ENCODE measurements around the gene OR6J1. TPM values are rescaled to one million over a fixed set of nuclear protein-coding genes. Genes with fewer than 3 reads are reported as not detected.
A peak's percentile ranks its signal among the peaks of the same experiment; 100 is the strongest.
"Not testable (repeated sequence)": the region's sequence is repeated elsewhere in the genome, so short reads cannot be mapped to it uniquely, and the experiment has no call there.

OR6J1 gene
- total RNA-seq, 1 donor from 2014 or later, result not detected

DNA sequence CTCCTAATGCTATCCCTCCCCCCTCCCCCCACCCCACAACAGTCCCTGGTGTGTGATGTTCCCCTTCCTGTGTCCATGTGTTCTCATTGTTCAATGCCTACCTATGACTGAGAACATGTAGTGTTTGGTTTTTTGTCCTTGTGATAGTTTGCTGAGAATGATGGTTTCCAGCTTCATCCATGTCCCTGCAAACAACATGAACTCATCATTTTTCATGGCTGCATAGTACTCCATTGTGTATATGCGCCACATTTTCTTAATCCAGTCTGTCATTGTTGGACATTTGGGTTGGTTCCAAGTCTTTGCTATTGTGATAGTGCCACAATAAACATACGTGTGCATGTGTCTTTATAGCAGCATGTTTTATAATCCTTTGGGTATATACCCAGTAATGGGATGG, 28.4 kb downstream of the OR6J1 start:
- intact Hi-C loops (cut with DNase I); ATAC-seq; DNase-seq (ENCODE audit: missing footprints): not testable (repeated sequence)

DNA sequence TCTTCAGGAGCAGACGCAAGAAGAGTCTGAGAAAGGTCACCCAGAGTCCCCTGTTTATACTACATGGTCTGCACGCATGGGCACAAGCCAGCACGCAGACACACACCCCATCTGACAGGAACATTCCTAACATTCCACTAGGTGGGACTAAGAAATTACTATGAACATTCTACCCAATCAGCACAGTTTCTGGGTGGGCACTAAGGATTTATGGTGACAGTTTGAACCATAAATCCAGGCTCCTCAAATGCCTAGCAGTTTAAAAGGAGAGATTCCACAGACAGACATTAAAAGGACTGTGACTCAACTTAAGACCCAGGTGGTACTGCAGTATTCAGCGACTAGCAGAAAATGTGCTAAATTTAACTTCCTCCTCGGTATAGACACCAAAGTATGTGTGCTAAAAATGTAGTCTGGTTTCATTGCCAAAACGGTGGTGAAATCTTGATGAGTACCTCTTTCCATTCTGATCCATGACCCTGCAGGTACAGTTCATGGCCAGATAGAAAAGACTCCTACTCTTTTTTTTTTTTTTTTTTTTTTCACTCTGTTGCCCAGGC, 29.8 kb downstream of the OR6J1 start:
- no peak for ATAC-seq
- intact Hi-C loops (cut with DNase I), result no loop called here
- no peak for DNase-seq (ENCODE audit: missing footprints)

DNA sequence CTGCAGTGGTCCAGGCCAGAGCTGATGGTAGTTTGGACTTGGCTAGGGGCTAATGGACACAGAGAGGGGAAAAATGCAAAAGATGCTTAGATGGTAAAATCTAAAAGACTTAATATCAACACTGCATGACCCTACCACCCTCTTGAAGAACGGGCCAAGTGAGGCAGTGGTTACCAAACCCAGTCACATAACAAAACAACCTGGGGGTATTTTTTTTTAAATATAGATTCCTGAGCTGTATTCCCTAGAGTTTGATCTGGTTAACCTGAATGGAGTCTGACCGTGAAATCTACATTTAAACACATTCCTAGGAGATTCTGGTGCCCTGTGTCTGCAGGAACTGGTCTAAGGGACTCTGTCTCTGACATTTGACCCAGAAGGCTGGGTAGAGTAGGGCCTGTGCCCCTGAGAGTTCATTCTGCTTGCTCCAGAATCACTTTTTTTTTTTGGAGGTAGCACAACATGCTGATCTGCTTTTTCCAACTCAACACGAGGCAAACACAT, 30.4 kb downstream of the OR6J1 start:
- DNase-seq (ENCODE audit: missing footprints) (no peak), ATAC-seq (no peak)
- intact Hi-C loops (cut with DNase I), result no loop called here

DNA sequence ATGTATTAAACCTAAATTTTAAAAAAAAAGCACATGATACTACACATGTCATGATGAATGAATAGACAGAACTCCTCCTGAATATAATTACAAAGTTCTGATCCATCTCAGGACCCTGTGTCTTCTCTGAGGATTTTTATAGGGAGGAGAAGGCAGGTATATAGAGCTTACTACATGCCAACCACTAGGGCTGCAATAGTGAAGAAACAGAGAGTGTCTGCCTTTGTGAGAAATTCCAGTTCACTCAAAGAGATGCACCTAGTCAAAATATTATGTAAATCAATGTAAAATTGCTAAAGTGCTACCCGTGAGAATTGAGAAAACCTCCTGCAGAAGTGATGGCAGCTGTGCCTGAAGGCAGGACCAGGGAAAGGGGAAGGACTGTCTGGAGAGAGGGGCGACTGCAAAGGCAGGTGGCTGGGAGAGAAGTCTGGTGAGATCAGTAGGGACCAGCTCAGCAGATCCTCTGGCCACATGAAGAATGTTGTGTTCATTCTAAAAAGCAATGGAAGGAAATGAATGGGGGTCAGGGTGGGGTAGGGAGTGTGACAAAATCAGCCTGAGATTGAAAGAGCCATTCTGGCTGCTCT, 31.0 kb downstream of the OR6J1 start:
- DNase-seq (ENCODE audit: missing footprints) (no peak), ATAC-seq (no peak)
- intact Hi-C loops (cut with DNase I), result no loop called here

DNA sequence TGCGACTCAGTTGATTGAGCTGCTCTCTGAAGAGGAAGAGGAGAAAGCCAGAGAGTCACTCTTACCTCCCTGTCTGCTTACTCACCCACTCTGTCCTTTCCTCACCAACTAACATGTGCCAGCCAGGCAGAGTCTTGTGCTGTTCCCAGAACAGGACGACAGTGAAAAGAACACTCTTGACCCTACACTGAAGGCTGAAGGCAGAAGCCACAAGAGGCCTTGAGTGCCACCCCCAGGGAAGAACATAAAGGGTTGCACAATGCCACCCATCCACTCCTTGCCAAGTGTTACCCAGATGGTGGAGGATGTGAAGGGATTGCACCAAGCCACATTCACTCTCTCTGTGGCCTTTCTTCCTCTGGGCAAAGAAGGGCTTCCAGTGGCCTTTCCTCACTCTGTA, 33.2 kb downstream of the OR6J1 start:
- DNase-seq (ENCODE audit: missing footprints) (no peak), ATAC-seq (no peak)
- intact Hi-C loops (cut with DNase I), result no loop called here

DNA sequence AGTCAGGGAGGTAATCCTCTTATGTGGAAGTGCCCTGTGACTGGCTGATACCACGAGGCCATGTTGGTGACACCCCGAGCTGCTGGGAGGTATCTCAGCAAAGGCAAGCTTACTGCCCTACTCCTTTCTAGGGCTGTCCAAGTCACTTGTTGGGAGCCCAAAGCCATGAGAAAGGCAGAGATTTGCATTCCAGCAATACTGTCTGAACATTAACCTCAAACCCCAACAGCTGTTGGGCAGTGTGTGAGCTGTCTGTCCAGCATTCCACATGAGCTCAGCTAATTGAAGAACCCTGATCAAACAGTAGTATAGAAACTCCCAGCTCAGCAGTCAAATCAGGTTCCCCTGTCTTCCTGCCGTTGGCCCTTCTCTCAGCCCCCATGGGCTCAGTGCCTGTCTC, 36.9 kb downstream of the OR6J1 start:
- intact Hi-C loops (cut with DNase I), result no loop called here
- ATAC-seq (no peak), DNase-seq (ENCODE audit: missing footprints) (no peak)

DNA sequence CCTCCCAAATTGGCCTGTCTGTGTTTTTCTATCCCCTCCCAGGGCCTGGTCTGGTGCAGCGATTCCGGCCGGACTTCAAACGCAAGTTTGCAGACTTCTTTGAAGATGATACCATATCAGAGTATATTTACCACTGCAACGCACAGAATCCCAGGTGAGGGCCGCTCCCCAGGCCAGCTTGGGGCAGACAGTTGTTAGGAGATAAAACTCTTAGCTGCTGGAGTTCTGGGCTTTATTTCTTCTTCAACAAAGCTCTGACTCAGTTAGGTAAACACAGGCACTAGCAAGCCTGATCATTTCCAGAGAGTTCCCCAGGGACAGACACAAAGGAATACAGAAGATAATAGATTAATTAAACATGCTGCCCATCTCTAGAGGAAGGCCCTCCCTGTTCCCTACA, 37.8 kb downstream of the OR6J1 start:
- intact Hi-C loops (cut with DNase I), result no loop called here
- no peak for DNase-seq (ENCODE audit: missing footprints)
- ATAC-seq, result no peak

DNA sequence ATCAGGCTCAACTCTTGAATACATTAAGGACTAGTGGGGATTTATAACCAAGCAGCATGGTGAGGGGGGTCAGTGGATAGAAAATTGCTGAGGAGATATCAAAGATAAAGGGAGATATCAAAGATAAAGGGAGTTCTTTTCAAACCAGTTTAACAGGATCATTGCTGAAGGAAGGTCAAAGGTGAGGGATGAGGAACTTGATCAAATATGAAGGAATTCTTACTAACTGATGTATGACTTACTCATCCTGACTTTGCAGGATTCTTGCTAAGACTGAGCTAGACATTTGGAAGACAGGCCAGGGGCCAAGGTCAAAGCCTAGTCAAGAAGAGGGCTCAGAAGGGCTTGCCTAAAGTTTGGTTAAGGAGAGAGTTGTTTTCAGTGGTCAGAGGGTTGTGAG, 41.3 kb downstream of the OR6J1 start:
- ATAC-seq, result no peak
- intact Hi-C loops (cut with DNase I), result no loop called here
- DNase-seq (ENCODE audit: missing footprints), result no peak

DNA sequence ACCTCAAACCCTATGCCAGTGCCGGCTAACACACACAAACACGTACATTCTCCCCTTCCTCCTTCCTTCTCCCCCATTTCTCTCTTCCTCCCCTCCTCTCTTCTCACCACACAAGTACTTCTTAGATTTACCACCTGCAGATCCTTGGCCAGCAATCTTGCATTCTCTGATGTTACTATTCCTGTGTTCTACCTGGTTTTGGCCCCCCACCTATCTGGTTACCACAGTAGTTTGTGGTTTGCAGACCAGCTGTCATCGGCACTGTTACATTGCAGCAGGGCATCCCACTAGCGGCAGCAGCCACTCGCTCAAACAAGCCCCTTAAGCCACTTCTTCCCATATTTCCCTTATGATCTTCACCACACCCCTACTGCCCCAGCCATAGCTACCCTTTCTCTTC, 42.2 kb downstream of the OR6J1 start:
- ATAC-seq (no peak), DNase-seq (ENCODE audit: missing footprints) (no peak)
- intact Hi-C loops (cut with DNase I), result no loop called here

DNA sequence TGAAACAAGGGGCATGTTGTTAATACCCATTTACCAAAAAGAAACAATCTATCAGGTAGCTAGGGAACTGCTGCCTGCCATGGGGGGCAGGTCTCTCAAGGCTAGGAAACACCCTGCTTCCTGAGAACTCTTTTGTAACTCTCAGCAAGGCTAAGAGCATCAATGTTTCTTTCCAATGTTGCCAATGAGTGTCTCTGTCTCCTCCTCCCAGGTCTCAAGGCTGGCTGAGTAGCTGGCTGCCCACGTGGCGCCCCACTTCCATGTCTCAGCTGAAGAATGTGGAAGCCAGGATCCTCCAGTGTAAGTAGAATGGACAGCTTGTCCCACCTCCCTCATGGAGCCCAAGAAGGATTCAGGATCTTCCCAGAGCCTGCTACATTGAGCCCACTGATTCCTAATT, 42.7 kb downstream of the OR6J1 start:
- ATAC-seq (no peak), DNase-seq (ENCODE audit: missing footprints) (no peak)
- intact Hi-C loops (cut with DNase I), result no loop called here

DNA sequence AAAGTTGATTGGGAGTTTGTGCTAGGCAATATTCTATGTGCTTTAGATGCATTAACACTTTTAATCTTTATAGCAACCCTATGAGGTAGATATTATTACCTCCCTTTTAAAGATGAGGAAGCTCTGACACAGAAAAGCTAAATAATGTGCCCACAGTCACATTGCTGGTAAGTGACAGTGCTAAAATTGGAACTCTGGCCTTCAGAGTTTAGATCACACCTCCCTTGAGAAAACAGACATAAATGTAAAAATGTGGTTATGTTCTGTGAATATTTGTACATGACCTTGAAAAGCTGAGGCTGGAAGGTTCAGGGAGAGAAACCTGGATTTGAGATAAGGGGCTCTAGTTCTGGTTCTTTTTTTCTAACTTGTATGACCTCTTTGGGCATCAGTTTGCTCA, 44.1 kb downstream of the OR6J1 start:
- DNase-seq (ENCODE audit: missing footprints), result no peak
- ATAC-seq, result no peak
- intact Hi-C loops (cut with DNase I), result no loop called here

DNA sequence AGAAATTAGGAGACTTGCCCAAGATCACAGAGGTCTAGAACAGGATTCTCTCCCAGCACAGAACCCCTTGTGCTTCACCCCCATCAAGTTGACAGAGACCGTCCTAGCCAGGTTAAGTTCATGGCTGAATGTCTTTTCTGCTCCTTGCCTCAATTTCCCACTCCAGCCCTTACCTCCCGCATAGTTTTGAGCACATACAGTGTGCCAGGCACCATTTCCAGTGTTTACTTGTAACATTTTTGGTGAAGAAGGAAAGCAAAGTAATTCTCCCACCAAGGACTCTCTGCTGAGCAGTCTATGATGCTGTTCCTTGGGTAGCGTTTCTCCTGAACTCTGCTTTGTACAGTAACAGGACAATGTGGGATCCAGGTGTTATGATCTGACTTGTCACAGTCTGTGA, 44.8 kb downstream of the OR6J1 start:
- DNase-seq (ENCODE audit: missing footprints) (no peak), ATAC-seq (no peak)
- intact Hi-C loops (cut with DNase I), result no loop called here

DNA sequence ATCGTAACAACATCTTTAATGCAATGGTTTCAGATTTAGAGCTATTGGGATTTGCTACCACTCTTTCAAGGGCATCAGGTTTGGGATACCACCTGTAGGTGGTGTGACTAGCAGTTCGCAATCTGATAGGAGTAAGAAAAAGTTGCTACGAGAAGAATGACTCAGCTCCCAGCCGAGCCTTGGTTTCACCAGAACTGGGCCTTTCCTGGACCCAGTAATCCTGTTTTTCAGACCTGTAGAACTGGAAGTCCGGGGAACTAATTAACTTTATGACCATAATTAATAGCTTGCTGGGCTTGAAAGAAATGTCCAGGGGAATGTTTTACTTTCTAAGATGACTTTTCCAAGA, 45.3 kb downstream of the OR6J1 start:
- DNase-seq (ENCODE audit: missing footprints), result no peak
- intact Hi-C loops (cut with DNase I), result no loop called here
- no peak for ATAC-seq

DNA sequence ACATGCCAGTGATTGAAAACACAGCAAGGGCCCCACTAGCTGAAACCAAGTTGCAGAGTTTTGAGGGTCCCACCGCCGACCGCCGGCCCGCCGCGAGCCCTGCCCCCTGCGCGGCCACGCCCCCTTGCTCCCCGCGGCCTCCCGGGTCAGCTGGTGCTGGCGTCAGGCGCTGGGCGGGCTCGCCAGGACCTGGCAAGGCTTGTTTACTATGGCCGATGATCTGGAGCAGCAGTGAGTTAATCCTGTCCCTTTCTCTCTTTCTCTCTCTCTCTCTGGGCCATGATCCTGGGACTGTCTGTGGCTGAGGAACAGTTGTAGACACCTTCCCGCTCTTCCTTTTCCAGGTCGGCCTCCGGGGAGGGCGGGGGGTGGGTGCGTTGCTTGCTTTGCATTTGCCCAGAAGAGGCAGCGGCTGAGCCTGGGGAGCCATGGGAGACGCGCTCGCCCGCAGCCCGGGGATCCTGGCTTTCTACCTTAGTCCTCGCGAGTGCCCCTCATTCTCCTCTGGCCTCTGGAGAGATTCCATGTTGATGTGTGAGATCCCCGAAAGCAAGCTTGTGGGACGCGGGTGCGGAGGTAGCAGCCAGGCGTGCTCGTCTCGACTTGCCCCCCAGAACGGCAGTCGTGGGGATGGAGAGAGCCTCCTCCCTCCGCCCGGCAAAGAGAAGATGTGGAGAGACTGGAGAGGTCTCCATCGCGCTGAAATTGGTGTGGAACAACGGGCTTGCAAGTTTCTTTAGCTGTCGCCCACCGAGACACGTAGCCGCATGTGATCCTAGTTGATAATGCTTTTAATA, 45.9 kb downstream of the OR6J1 start, which contains the start of gene ABHD4:
ABHD4 (plus strand) TSS at position 202 of the 797 bp plus-strand sequence; CDS start at position 209, 7 bp downstream.
- ATAC-seq (peak; percentile 98), DNase-seq (ENCODE audit: missing footprints) (peak; percentile 93)
- intact Hi-C loops (cut with DNase I), result no loop called here

DNA sequence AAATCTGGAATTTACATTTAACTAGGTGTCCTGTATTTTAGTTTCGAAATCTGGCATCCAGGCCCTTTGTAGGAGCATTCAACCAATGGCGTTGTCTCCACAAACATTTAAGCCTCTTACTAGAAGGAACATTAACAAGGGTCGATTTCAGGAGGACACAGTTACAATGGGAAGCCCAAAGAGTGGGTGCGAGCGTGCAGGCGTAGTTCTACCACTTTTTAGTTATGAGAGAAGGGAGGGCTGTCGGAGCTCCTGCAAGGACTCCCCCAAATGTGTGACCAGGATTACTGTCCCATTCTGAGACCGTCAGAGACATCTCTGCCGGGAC, 46.4 kb downstream of the OR6J1 start:
- ATAC-seq, result peak; percentile 36
- no peak for DNase-seq (ENCODE audit: missing footprints)
- intact Hi-C loops (cut with DNase I), result no loop called here

DNA sequence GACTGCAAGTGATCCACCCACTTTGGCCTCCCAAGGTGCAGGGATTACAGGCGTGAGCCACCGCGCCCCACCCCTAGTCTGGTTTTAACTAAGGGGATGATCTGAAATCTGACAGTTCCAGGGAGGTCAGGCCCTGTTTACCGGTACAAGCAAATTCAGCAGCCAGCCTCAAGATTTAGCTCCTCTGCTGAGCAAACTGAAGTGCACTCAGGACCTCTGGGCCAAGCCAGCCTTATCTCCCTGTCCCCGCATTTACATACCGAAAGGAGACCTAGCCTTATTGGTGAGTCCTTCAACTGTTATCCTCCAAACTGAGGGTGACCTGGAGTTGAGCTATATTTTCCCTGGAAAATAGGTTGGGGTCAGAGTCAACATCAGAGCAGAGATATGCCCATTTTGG, 46.9 kb downstream of the OR6J1 start:
- intact Hi-C loops (cut with DNase I), result no loop called here
- DNase-seq (ENCODE audit: missing footprints) (no peak), ATAC-seq (no peak)

DNA sequence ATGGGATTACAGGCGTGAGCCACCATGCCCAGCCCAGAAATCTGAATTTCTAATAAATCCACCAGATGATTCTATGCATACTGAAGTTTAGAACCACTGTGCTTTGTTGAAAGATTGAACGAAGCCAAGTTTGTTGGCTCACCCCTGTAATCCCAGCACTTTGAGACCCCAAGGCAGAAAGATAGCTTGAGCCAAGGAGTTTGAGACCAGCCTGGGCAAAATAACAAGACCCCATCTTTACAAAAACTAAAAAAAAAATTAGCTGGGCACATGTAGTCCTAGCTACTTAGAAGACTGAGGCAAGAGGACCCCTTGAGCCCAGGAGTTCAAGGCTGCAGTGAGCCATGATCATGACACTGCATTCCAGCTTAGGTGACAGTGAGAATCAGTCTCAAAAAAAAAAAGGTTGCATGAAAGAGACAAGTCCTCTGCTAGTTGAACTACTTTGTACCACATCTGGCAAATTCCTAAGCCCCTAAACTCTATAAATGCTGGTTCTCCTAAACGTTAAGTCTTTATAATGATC, 47.7 kb downstream of the OR6J1 start:
- intact Hi-C loops (cut with DNase I), result no loop called here
- no peak for ATAC-seq

DNA sequence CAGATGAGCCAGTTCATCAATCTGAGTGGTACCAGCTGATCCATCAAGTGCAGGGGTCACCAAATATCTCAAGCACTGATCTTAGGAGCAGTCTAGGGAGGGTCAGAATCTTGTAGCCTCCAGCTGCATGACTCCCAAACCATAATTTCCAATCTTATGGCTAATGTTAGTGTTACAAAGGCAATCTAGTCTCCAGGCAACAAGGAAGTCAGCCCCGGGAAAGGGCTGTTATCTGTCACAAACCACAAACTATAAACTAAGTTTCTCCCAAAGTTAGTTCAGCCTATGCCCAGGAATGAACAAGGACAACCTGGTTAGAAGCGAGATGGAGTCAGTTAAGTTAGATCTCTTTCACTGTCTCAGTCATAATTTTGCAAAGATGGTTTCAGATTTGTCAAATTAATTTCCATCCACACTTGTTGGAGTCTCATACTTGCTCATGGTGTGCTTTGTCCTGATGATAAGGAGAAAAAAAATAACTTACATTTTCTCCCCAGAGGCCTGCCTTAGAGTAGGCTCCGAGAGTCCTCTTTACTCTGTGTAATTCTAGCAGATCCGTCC, 49.9 kb downstream of the OR6J1 start:
- DNase-seq (ENCODE audit: missing footprints) (no peak), ATAC-seq (no peak)
- intact Hi-C loops (cut with DNase I), result no loop called here

More for the DNA sequence above, 47.7 kb downstream of the OR6J1 start:
- DNase-seq (ENCODE audit: missing footprints), result no peak

DNA sequence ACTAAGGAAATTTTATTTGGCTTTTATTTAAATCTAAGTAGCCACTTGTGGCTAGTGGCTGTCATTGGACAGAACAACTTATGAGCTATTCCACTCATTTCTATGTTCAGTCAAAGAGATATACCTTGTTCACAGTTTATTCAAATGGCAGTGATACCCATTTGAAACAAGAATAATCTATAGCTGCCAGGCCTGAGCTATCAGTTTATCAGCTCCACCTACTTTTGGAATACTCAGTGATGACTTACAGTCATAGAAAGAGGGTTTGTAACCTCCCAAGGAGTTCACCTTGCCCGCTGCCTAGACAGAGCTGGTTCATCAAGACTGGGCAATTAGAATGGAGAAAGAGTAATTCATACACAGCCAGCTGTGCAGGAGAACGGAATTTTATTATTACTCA, 50.6 kb downstream of the OR6J1 start:
- intact Hi-C loops (cut with DNase I), result no loop called here
- no peak for ATAC-seq
- DNase-seq (ENCODE audit: missing footprints), result no peak

DNA sequence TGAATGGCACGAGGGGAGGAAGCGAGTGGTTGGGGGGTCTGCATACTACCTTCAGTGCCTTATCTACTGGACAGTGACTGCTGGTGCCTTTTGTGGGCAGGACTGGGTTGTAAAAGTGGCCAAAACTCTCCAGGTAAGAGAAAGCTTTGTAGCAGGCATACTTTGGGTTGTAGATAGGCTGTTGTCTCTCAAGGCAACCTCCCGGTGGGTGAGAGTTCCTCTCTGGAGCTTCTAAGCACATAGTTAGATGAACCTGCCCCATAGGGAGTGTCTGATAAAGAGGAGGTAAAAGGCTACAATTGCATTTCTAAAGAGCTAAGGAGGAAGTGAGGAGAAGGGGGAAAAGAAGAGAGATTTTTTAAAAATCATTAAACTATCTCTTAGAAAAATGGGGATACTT, 51.0 kb downstream of the OR6J1 start:
- ATAC-seq, result no peak
- intact Hi-C loops (cut with DNase I), result no loop called here
- DNase-seq (ENCODE audit: missing footprints), result no peak

Measured in Right ventricle myocardium inferior (tissue), 1 donor.